HG03457 (cell line): ENCODE data around the gene GPC1.

Experiments used
- ATAC-seq: cut with Tn5 transposase; IDR thresholded peaks from one replicate; pipeline ENCODE4 v1.9.1; 2021; ENCODE audit warnings: moderate number of reproducible peaks; ENCODE audit not compliant: unreplicated experiment

Gene GPC1

DNA sequence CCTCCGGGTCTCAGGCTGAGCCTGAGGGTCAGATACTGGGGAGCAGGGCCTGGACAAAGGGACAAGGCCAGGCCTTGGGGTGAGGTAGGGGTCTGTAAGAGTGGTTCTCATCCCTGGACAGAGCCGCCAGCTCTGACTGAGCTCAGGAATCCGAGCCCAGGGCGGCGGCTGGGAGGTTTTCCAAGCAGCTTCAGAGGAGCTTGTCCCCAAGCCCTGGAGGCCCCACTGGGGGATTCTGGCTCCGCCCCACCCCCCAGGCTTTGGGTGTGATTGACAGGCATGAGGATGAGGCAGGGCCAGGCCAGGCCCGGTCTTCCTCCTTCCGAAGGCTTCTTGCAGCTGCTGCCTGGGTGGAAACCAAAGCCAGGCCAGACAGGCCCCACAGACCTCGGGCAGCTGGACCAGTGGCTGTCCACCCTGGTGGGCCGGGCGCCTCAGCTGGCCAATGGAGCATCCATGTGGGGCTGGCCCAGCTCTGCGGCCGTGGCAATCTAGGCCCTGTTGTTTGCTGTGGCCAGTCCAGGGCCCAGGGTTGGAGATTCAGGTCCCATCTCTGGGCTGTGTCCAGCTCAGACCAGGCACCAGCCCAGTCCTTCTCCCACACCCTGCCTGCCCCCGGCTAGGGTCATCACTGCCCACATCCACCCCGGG is 23.1 kb upstream of the GPC1 start:
- ATAC-seq, result no peak

DNA sequence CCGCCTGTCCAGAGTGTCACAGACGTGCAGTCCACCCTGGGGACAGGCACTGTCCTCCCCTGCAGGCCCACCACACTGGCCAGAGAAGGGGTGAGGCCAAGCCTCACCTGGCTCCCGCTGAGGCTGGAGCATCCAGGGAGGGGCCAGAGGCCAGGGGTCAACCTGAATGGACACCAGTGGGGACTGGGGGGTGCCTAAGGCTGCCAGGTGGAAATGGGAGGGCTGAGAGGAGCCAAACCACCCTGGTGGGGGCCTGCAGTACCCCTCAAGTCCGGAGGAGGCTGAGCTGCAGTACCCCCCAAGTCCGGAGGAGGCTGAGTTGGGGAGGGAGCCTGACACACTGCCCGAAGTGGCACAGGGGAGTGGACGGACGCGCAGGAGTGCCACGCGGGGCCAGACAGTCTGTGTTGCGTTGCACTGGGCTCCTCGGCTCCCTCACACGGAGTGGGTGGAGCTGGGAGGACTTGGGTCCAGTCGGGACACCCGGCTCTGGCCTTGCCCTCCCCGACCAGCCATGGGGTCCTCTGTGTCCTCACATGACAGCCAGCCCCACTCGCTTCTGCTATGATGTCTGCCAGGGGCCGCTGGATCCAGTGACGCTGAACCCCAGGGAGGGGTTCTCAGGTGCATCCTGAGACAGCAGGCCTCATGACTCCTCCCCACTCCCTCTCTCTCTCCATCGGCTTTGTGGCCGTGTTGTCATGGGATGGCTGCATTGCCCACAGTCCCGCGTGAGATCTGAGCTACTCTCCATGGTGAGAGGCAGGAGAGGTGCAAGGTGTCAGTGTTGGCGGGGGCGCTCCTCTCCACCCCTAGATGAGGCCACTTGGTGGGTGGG is 22.3 kb upstream of the GPC1 start:
- ATAC-seq, result no peak

DNA sequence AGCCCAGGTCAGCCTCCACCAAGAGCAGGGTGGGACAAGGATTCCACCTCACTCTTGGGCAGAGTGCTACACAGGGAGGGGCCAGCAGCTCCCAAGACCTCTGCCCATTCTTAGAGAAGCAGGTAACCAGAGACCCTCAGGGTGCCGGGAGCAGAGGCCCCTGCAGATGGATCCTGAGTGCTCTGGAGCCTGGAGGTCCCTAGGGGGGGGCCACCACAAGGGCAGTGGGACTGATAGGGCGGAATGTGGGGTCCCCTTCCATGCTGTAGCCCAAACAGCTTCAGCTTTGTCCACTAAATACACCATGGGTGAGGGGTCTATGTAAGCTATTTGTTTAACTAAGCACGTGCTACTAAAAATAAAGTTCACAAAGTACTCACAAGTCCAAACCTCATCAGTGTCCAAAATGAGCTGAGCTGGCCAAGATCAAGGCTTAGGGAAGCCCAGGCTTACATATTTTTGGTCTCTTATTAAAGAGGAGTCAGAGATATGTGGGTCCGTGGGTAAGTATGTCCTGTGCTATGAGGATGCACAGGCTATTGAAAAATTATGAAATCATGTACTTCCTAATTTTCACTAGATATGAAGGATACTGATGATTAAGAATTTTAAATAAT is 21.5 kb upstream of the GPC1 start:
- no peak for ATAC-seq

DNA sequence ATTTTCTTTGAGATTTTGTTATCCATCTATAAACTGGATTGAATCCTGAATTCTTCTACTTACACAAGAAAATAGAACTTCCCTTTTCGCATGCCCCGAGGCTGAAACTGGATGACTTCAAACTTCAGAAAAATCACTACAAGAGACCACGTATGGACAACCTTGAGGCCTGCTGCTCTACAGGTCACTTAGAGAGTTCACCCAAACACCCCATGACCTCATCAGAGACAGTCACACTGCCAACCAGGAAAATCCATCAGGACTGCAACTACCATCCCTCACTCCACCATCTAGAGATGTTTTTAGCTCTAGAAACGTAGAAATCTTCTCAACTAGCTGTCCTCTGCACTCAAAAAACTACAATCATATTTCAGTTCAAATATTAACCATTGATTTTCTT is 18.6 kb upstream of the GPC1 start:
- no peak for ATAC-seq

DNA sequence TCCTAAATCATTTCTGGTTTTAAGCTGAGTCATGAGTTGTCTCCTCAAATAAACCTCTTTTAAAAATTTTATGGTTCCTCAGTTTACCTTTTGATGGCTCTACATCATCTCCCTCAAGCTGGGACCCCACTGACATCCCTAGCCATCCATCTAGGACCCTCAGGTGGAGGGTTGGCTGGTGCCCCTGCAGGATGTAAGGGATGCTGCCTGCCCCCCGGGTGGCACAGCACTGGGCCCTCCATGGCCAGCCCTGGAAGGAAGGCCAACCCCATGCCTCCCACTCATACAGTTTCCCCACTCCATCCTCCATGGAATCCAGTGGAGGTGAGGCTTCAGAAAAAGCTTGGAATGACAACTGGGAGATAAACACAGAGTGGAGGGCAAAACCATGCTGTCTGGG is 17.2 kb upstream of the GPC1 start:
- no peak for ATAC-seq

DNA sequence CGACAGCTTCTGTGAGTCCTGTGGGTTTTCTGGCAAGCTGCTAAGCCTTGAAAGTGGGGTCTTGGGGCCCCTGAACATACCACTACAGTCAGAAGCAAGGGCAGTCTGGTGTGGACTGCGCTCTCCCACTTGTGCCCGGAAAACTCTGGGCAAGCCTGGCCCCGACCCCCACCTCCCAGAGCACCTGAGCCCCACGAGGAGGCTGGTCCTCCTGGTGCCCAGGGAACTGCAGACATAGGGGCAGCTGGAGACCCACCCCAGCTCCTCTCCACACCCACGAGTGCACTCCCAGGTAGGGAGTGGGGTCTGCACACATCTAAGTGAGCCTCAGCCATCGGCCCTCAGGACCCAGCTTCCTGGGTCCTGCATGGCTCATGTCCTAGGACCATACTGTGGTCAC is 16.2 kb upstream of the GPC1 start:
- ATAC-seq, result no peak

DNA sequence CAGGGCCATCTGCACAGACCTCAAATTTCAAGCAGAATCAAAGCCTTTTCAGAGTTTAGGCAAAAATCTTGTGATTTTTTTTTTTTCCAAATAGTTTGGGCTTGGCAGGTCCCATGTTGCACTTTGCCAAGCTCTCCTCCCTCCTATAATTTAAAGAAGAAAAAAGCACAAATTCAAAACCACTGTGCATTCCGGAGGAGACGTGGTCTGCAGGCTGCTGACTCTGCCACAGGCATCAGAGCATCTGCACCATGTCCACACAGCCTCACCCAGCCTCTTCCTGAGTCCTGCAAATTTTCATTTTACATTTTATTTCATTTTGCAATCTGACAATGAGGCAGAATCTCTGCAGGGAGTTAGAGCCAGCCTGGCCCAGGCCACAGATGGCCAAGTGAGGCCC is 15.7 kb upstream of the GPC1 start:
- no peak for ATAC-seq

DNA sequence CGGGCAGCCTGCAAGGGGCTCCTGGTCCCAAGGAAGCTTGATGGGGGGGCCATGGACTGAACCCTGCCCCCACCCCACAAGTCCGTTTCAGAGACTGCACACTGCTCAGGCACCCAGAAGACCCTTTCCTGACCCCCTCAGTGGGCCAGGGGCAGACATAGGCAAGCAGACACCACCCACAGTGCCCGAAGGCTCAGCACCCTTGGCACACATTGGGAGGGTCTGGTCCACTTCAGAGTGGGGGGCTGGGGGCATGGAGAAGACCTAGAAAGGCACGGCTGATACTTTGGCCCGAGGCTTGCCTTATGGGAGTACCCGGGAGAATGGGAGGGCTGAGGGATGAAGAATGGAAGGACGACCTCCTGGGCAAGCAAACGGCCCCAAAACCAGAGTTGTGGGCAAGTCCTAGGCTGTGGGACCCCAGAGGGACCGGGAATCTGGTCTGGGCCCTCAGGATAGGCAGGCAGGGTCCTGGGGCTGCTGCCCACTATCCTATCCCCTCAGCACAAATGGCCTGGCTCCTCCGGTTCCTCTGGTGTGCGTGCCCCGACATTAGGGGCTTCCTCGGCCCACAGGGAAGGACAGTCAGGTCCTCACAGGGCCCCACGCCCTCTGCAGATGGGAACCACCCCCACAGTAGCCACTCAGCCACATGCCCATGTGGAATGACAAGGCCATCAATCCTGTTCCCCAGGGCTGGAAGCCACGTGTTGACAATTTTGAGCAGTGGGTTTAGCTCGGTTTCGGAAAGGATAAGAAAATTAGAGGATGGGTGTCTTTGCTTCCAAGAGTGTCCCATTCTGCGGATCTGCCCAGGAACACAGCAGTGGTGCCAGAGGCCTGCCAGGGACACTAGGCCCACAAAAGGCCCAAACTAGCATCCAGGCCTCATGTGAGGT is 15.0 kb upstream of the GPC1 start:
- no peak for ATAC-seq

DNA sequence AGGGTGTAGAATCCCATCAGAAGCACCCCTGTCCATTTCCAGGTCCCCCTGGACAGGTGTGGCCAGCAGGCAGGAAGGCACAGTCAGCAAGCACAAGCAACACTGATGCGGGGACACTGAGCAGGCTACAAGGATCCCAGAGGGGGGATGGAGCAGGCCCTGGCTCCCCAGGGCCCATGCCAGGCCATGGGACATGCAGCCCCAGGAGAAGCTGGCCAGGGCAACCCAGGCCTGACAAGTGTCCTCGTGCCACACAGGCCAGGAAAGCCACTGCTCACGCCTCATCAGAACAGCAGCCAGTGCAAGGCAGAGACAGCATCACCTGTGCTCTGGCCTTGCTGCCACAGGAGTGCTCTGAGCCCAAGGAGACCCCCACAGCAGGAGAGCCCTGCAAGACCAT is 14.1 kb upstream of the GPC1 start:
- no peak for ATAC-seq

DNA sequence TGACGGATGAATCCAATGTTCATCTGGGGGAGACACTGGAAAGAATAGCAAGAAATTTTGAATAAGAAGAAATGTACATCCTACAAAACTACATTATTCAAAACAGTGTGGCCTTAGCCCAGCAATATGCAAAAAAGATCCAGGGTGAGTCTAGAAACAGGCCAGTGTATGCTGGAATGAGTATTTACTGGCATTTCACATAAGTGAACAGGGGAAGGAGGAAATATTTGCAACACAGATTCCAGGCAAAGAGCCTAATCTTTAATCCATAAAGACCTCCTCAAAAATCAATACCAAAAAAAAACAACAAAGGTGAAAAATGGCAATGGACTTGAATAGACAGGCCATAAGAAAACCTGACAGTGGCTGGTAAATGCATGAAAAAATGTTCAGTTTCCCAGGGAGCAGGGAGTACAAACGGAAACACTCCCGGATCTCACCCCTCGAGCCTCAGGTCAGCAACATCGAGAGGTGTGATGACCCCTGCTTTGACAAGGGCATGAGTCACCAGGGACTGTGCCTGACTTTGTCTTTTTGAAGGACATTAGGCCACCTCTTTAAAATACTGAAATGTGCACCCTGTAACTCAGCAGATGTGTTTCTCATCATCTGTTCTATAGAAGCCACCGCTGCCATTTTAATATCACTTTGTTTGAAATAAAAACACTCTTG is 12.7 kb upstream of the GPC1 start:
- ATAC-seq, result no peak

DNA sequence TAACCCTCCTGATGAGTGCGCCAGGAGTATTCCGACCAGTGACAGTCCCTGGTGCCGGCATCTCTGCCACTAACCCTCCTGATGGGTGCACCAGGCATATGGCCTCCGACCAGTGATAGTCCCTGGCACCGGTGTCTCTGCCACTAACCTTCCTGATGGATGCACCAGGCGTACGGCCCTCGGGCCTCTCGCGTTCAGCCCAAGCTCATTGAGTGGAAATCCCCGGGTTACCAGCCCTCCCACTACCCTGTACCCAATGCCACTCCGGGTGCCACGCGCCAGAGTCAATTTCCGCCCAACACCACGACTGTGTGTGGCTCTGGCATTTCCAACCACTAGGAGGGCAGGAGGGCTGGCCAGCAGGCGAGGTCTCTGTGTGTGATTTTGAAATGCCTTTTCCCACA is 11.7 kb upstream of the GPC1 start:
- ATAC-seq, result no peak

DNA sequence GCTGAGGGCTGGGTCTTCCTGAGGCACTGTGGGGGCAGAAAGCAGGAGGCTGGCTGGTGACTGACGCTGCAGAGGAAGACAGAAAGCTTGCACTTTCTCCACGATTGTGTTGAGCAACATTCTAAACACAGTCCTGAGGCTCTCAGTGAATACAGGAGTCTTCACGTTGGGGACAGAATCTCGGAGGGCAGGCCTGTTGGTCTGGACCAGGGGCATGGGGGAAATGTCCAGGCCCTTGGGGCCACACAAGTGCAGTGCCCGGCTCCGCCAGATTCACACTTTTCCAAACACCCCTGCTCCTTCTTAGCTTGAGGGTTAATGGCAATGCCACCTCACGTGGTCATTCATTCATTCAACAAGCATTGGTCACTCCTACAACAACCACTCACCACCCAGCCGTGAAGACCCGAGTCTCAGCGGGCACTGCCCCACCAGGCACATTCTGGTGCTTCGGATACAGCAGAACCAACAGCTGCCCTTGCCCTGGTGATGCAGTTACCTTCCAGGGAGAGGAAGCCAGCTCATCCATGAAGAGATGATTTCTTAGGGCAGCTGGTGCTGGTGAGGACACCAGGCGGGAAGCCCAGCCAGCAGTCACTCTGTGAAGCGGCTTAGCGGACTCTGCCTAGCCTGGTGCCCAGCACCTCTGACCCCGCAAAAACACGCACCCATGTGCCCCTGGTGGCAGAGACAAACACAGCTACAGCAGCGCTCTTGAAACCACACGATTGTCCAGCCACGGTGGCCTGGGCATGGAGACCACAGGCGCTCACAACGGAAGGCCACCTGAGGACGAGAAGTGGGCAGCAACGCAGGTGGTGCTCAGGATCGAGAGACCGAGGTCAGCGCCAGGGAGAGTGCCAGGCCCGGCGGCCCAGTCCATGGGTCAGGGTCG is 10.9 kb upstream of the GPC1 start:
- ATAC-seq, result no peak

DNA sequence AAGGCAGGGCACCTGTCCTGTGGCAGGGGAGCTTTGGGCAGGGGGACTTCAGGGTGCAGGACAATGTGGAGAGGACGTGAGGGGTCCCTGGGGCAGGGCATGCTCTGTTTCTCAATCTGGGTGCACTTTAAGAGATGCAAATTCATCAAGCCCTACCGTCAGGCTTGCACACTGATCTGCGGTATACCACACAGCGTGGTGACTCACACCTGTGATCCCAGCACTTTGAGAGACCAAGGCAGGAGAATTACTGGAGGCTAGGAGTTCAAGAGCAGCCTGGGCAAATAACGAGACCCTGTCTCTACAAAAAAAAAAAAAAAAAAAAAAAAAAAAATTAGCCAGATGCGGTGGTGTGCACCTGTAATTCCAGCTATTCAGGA is 10.2 kb upstream of the GPC1 start:
- ATAC-seq, result no peak

DNA sequence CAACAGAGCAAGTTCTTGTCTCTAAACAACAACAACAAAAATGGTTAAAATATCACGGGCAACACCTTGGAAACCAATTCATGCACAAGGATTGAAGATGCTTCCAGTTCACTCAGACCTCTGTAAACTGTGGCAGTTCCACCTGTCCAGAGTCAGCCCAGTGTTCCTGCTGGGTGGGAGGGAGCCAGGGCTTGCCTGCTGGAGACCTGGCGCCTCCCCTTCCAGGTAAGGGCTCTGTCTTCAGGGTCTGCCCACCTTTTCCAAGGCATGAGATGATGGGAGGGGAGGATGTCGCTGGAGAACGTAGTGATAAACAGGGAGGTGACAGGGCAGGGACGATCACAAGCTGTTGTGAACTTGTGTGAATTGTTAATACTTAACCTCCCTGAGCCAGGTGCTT is 9.8 kb upstream of the GPC1 start:
- ATAC-seq, result no peak

DNA sequence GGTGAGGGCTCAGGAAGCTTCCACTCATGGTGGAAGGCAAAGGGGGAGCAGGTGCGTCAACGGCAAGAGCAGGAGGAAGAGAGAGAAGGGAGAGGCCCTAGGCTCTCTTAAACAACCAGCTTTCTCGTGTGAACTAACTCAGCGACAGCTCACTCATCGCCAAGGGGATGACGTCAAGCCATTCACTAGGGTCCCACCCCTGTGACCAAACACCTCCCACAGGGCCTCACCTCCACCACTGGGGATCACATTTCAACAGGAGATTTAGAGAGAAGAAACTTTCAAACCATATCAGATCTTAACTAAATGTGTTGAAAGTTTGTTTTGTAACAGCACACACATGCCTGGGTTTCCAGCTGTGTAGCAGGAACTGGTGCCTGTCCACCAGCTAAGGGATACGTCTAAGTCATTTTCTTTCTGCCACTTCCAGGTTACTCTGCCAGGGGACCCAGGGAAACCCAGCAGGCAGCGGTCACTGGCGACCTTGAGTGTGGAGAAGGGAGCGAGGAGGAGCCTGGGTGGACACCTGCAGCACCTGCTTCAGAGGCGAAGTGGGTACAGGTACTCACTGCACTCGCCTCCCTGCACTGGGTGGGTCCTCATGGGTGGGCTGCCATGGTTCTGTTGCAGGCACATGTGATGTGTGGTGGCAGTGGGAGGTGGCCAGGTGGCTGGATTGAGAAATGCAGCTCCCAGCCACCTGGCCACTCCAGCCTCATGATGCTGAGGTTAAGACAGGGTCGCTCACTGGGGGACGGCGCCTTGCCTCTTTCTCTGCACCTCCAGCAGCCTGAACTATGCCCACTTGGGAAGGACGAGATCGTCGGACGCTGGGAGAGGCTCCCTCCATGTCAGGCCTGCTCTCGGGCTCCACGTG is 8.4 kb upstream of the GPC1 start:
- ATAC-seq, result no peak

DNA sequence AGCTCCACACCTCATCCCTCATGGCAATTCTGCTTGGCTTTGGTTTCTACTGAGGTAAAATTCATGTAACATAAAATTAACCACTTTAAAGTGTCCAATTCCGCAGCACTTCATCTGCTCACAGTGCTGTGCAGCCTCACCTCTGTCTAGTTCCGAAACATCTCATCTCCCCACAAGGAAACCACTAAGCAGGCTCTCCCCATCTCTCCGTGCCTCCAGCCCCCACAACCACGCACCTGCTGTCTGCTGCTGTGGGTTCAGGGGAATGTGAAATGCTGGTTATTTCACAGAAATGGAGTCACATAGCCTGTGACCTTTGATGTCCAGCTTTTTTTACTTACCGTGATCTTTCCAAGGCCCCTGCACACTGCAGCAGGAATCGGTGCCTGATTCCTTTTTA is 7.7 kb upstream of the GPC1 start:
- no peak for ATAC-seq

DNA sequence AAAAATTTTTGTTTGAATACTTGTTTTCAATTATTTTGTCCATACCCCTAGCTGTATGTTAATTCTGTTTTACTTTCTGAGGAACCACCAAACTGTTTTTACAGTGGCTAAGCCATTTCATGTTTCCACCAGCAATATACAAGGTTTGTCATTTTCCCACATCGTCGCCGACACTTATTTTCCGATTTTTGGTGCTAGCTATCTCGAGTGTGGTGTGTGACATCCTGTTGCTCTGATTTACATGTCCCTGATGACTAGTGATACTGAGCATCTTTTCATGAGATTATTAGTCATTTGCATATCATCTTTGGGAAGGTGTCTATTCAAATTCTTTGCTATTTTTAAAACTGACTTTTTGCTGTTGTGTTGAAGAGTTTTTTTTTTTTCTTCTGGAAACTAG is 7.2 kb upstream of the GPC1 start:
- no peak for ATAC-seq

DNA sequence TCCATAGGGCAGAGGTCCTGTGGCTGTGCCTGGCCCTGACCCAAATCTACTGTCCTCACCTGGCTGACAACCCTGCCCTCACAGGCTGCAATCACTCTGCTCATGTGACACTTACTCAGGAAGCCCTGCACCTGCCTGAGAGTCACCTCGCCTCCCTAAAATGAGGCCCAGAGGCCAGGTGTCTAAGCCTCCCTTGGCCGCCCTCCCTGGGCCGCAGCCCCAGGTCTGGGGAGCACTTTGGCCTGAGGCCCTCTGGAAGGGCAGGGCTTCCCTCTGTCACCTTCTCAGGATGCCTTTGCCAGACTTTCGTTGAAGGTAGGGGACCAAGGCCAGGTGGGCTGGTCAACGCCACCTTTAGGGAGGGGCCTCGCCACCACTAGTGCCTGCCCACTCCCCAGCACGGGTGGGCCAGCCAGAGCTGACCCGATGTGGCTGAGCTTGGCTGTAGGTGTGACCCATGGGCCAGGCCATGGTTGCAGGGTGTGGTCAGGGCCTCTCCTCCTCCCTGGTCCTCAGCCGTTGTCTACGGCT is 6.1 kb upstream of the GPC1 start:
- no peak for ATAC-seq
